ENCODE results near the gene PTMA. TPM values are rescaled to one million over a fixed set of nuclear protein-coding genes. Genes with fewer than 3 reads are reported as not detected.

Gene PTMA
- total RNA-seq, 1 donor from 2014 or later, result 744 TPM

DNA sequence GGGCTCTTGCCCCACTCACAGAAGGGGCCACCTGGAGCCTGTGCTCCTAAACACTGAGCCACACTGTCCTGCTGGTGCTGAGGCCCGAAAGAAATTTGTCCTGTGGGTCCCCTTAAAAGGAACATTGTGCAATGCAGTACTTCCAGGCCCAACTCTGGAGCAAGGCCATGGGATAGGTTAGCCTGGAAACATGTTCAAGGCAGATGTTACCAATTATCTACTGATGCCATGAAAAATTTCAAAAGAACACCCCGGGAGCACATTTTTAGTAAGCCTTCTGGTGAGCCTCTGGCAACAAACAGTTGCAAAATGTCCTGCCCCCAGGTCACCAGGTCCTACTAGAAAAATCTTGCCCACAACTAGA lies 12.3 kb upstream of the PTMA start:
- no peaks in the 10 kb centered on the region for H3K36me3 ChIP-seq
- H3K4me3 ChIP-seq, result no peak overlapping the region
- H3K4me1 ChIP-seq, result no peaks in the 10 kb centered on the region
- no peaks in the 10 kb centered on the region for H3K9me3 ChIP-seq
- H3K27me3 ChIP-seq, result no peaks in the 10 kb centered on the region
- DNase-seq (no peak), ATAC-seq (no peak)
- TF ChIP-seq, protein P1, sequence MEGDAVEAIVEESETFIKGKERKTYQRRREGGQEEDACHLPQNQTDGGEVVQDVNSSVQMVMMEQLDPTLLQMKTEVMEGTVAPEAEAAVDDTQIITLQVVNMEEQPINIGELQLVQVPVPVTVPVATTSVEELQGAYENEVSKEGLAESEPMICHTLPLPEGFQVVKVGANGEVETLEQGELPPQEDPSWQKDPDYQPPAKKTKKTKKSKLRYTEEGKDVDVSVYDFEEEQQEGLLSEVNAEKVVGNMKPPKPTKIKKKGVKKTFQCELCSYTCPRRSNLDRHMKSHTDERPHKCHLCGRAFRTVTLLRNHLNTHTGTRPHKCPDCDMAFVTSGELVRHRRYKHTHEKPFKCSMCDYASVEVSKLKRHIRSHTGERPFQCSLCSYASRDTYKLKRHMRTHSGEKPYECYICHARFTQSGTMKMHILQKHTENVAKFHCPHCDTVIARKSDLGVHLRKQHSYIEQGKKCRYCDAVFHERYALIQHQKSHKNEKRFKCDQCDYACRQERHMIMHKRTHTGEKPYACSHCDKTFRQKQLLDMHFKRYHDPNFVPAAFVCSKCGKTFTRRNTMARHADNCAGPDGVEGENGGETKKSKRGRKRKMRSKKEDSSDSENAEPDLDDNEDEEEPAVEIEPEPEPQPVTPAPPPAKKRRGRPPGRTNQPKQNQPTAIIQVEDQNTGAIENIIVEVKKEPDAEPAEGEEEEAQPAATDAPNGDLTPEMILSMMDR (IDR thresholded peaks at IDR 0.05), result no peak
- intact Hi-C loops (cut with DNase I), result no loop called here
- H3K27ac ChIP-seq, result no peak overlapping the region

DNA sequence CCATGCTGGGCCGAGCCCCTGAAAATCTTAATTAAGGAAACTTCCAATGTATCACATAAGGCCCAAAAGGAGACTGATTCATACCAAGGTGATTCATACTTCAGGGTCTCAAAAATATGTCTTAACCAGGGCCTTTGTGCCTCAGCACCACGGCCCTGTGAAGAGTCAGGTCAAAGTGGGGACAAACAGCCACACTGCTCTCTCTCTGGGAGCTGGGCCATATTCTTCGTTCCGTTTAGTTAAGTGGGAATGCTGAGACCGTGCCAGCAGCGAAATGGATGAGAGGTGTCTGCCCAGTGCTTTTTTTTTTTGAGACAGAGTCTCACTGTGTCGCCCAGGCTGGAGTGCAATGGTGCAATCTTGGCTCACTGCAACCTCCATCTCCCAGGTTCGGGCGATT lies 9.3 kb upstream of the PTMA start:
- Histone ChIP-seq H3K27ac (no peak overlapping the region), H3K27me3 (no peaks in the 10 kb centered on the region), H3K9me3 (no peaks in the 10 kb centered on the region), H3K36me3 (no peaks in the 10 kb centered on the region), H3K4me1 (peaks cover 8% of the 10 kb centered on the region), H3K4me3 (no peak overlapping the region)
- TF ChIP-seq, protein P1 (IDR thresholded peaks at IDR 0.05), result no peak
- ATAC-seq, result peak; percentile 8
- intact Hi-C loops (cut with DNase I), result no loop called here
- DNase-seq, result no peak

GRCh38 chr2:231701456-231702373 lies 6.6 kb upstream of the PTMA start:
- DNase-seq (peak; percentile 95), ATAC-seq (peak; percentile 72)
- Histone ChIP-seq H3K36me3 (no peaks in the 10 kb centered on the region), H3K27me3 (no peaks in the 10 kb centered on the region), H3K4me3 (no peak overlapping the region), H3K27ac (peak overlapping the region; percentile 74), H3K4me1 (peaks cover 16% of the 10 kb centered on the region), H3K9me3 (no peaks in the 10 kb centered on the region)
- TF ChIP-seq, protein P1 (IDR thresholded peaks at IDR 0.05), result no peak
- intact Hi-C loops (cut with DNase I), result no loop called here

- Histone ChIP-seq H3K9me3 (no peaks in the 10 kb centered on the region), H3K36me3 (no peaks in the 10 kb centered on the region), H3K27me3 (no peaks in the 10 kb centered on the region), H3K4me1 (peaks cover 16% of the 10 kb centered on the region), H3K4me3 (no peak overlapping the region), H3K27ac (no peak overlapping the region)
- TF ChIP-seq, protein P1 (IDR thresholded peaks at IDR 0.05), result no peak
- intact Hi-C loops (cut with DNase I), result no loop called here
- ATAC-seq (no peak), DNase-seq (no peak)
Measured at GRCh38 chr2:231704017-231704416, 4.3 kb upstream of the PTMA start.

DNA sequence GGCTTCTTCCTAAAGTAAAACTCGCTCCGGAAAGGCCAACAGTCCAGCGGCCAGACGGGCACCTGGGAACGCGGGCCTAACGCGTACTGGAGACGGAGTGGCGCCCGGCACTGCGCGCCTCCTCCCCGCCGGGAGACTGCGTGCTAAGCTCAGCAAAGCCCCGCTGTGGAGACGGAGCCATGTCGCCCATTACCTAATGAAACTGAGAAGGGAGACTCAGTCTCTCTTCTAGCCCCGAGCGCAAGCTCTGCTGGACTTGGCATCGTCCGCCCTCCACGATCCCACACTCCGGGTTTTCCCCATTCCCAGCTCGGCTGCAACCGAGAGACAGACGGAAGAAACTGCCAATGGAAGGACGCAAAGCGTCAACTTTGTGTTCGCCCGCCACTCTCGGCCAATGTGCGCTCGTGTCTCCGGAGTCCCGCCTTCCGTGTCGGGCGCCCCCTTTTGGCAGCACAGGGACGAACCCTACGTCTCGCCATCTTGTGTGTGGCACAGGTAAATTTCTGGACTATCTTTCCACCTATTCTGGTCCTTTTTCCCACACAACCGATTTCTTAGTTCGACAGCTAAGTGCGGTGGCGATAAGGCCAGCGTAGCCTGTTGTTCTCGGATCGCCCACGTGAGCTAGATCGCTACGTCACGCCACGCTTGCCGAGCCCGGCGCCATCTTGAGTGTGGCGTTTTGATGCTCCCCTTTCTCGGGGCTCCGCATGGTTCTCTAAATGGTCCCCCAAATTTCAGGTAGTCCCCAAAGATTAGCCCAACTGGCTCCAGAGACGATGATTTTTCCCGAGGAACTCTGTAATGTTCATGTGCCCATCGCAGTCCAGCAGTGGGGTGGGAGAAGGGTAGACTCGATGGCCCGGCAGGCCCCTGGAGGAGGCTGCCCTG lies 1.3 kb upstream of the PTMA start:
- Histone ChIP-seq H3K27ac (peak overlapping the region; percentile 98), H3K9me3 (no peaks in the 10 kb centered on the region), H3K27me3 (no peaks in the 10 kb centered on the region), H3K4me1 (peaks cover 25% of the 10 kb centered on the region), H3K4me3 (peak overlapping the region; percentile 99), H3K36me3 (peaks cover 6% of the 10 kb centered on the region)
- DNase-seq, result peak; percentile 98
- intact Hi-C loops (cut with DNase I), result no loop called here
- ATAC-seq, result peak; percentile 68
- TF ChIP-seq, protein P1 (IDR thresholded peaks at IDR 0.05), result peak; percentile 82
